ENCODE data around the gene HBM.

GRCh38 chr16:154217-155030 lies 11.4 kb upstream of the HBM start:
- no peak for TF ChIP-seq POLR2A (IDR thresholded peaks at IDR 0.05)
- no peak for TF ChIP-seq CTCF (IDR thresholded peaks at IDR 0.05)

Data from body of pancreas (tissue), 4 donors.